ENCODE results near the gene MYBPC1. TPM values are rescaled to one million over a fixed set of nuclear protein-coding genes. Genes with fewer than 3 reads are reported as not detected.

The MYBPC1 gene
- total RNA-seq, 1 experiment from 2014 or later: not detected

GRCh38 chr12:101710288-101710687, 115.5 kb downstream of the MYBPC1 start:
- TF ChIP-seq TCF7L2 (IDR thresholded peaks at IDR 0.05; ENCODE audit: low read depth, low read length): no peak
- no peak for TF ChIP-seq REST (IDR thresholded peaks at IDR 0.05; ENCODE audit: insufficient read depth in 1 of 2, low read depth in 2 of 2, low read length in 1 of 2)
- TF ChIP-seq, protein P1, sequence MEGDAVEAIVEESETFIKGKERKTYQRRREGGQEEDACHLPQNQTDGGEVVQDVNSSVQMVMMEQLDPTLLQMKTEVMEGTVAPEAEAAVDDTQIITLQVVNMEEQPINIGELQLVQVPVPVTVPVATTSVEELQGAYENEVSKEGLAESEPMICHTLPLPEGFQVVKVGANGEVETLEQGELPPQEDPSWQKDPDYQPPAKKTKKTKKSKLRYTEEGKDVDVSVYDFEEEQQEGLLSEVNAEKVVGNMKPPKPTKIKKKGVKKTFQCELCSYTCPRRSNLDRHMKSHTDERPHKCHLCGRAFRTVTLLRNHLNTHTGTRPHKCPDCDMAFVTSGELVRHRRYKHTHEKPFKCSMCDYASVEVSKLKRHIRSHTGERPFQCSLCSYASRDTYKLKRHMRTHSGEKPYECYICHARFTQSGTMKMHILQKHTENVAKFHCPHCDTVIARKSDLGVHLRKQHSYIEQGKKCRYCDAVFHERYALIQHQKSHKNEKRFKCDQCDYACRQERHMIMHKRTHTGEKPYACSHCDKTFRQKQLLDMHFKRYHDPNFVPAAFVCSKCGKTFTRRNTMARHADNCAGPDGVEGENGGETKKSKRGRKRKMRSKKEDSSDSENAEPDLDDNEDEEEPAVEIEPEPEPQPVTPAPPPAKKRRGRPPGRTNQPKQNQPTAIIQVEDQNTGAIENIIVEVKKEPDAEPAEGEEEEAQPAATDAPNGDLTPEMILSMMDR (IDR thresholded peaks at IDR 0.05): no peak
- no peak for TF ChIP-seq SIN3A (IDR thresholded peaks at IDR 0.05; ENCODE audit: borderline replicate concordance, insufficient read depth, low read depth, low read length)
- no peak for TF ChIP-seq POLR2AphosphoS5 (IDR thresholded peaks at IDR 0.05; ENCODE audit: low read depth, low read length)

DNA sequence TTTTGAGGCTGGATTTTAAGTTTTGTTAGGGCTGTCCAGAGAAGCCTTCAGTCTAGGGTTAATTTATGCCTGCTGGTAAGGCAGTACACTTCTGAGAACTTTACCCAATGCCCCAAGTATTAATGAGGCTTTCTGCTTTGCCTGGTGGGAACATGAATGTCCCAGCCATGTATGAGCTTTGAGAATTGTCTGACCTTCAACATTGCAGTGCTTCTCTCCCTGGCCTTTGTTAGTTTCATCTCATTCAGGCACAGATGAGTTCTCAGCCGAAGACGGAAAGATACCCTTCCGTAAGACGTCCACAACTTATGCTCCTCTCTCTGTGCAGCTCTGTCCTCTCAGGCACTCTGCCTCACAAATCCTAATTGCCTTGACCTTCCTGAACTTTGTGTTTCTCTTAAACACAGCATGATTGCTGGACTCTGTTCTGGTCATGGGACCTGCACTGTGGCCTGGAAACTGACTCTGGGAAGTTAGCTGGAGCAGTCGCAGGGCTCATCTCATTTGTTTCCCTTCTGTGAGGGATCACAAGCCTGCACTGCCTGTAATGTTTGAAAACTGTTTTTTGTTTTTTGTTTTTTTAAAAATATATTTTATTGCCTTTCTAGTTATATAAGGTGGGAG, 118.4 kb downstream of the MYBPC1 start:
- TF ChIP-seq, protein P1 (IDR thresholded peaks at IDR 0.05): no peak
- TF ChIP-seq REST (IDR thresholded peaks at IDR 0.05; ENCODE audit: insufficient read depth in 1 of 2, low read depth in 2 of 2, low read length in 1 of 2): no peak
- no peak for TF ChIP-seq SIN3A (IDR thresholded peaks at IDR 0.05; ENCODE audit: borderline replicate concordance, insufficient read depth, low read depth, low read length)
- TF ChIP-seq TCF7L2 (IDR thresholded peaks at IDR 0.05; ENCODE audit: low read depth, low read length): no peak
- no peak for TF ChIP-seq POLR2AphosphoS5 (IDR thresholded peaks at IDR 0.05; ENCODE audit: low read depth, low read length)
- DNase-seq (ENCODE audit: low read depth, low spot score) (no peak), ATAC-seq (peak; percentile 96)
- ChIA-PET CTCF (no interaction called here), POLR2A (interaction anchor here (0.6 kb wide), 1 partner anchor 306 kb away, joined by 4 read pairs; the partner anchor contains the start of gene ARL1)
- no TSS peak for BruUV-seq (replicated peaks)
- H3K4me1 ChIP-seq (ENCODE audit: control insufficient read depth, insufficient read depth, low read length): peaks cover 18% of the 10 kb centered on the region
- peaks cover 6% of the 10 kb centered on the region; the same call in 1 of the 2 replicates for H3K36me3 ChIP-seq (ENCODE audit: control insufficient read depth, insufficient read depth, low read length)
- in situ Hi-C loops (cut with HindIII; ENCODE audit: low pct_unique_long_range_greater_than_20kb, low sequenced_read_pairs) (no loop called here), intact Hi-C loops (cut with micrococcal nuclease; ENCODE audit: unreplicated experiment) (no loop called here)
- no peaks in the 10 kb centered on the region for H3K9me3 ChIP-seq (ENCODE audit: control insufficient read depth, insufficient read depth, low read depth, low read length)
- peak overlapping the region; percentile 8 to 20; a peak in 3 of 4 replicates for H3K4me3 ChIP-seq (ENCODE audit: low read depth in 2 of 2, low read length in 2 of 2)
- no peaks in the 10 kb centered on the region for H3K27me3 ChIP-seq (ENCODE audit: control insufficient read depth, insufficient read depth, low read length)
- peak overlapping the region; percentile 89 for H3K27ac ChIP-seq (ENCODE audit: low read length)

More at GRCh38 chr12:101710288-101710687, 115.5 kb downstream of the MYBPC1 start:
- Histone ChIP-seq H3K27me3 (ENCODE audit: control insufficient read depth, insufficient read depth, low read length) (no peaks in the 10 kb centered on the region), H3K9me3 (ENCODE audit: control insufficient read depth, insufficient read depth, low read depth, low read length) (no peaks in the 10 kb centered on the region), H3K4me3 (ENCODE audit: low read depth in 2 of 2, low read length in 2 of 2) (no peak overlapping the region), H3K36me3 (ENCODE audit: control insufficient read depth, insufficient read depth, low read length) (no peaks in the 10 kb centered on the region; the same call in 1 of the 2 replicates), H3K4me1 (ENCODE audit: control insufficient read depth, insufficient read depth, low read length) (peaks cover 35% of the 10 kb centered on the region), H3K27ac (ENCODE audit: low read length) (no peak overlapping the region)
- in situ Hi-C loops (cut with HindIII; ENCODE audit: low pct_unique_long_range_greater_than_20kb, low sequenced_read_pairs) (no loop called here), intact Hi-C loops (cut with micrococcal nuclease; ENCODE audit: unreplicated experiment) (no loop called here)
- ChIA-PET CTCF (no interaction called here), POLR2A (no interaction called here)
- no TSS peak for BruUV-seq (replicated peaks)
- DNase-seq (ENCODE audit: low read depth, low spot score): no peak
- ATAC-seq: no peak

All from Panc1 (cell line).